ENCODE results near the gene FAM171A2. TPM values are rescaled to one million over a fixed set of nuclear protein-coding genes. Genes with fewer than 3 reads are reported as not detected.

FAM171A2 gene
- total RNA-seq, 1 experiment from 2014 or later, result 7.6 TPM

DNA sequence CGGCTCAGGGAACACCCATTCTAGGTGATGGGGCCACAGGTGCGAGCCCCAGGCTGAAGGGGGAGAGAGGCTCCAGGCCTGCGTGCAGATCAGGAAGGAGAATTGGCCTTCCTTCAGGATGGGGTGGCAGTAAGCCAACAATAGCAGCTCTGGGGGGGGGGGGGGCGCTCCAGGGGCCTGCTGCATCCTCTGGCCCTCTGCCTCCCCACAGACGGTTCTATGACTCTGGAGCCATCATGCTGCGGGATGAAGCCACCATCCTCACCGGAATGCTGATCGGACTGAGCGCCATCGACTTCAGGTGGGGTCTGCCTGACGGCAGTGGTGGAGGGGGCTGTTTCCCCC, 49.2 kb downstream of the FAM171A2 start:
- peak overlapping the region; percentile 42 to 50 for H3K4me3 ChIP-seq (ENCODE audit: low read depth in 2 of 2, low read length in 2 of 2)
- in situ Hi-C loops (cut with HindIII; ENCODE audit: low pct_unique_long_range_greater_than_20kb, low sequenced_read_pairs), result no loop called here

DNA sequence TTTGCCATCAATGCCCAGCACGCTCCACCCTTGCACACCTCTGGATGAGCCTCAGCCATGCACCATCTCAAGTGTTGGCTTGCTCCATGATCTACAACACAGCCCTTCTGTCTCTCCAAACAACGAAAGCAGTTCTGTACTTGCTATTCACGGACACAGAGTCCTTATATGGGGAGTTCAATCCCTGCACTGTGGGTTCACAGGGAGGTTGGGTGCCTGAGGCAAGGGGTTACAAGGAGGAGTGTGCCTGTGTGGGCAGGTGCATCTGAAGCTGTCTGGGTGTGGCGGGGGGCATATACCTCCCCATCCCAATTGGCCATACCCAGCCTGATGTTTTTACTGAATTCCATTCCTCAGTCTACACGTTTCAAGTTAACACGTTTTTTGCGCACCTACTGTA, 49.6 kb downstream of the FAM171A2 start:
- Histone ChIP-seq H3K4me3 (ENCODE audit: low read depth in 2 of 2, low read length in 2 of 2) (no peak overlapping the region), H3K9me3 (ENCODE audit: control insufficient read depth, insufficient read depth, low read depth, low read length) (no peaks in the 10 kb centered on the region), H3K27ac (ENCODE audit: low read length) (no peak overlapping the region), H3K36me3 (ENCODE audit: control insufficient read depth, insufficient read depth, low read length) (no peaks in the 10 kb centered on the region), H3K4me1 (ENCODE audit: control insufficient read depth, insufficient read depth, low read length) (no peaks in the 10 kb centered on the region), H3K27me3 (ENCODE audit: control insufficient read depth, insufficient read depth, low read length) (no peaks in the 10 kb centered on the region)
- intact Hi-C loops (cut with micrococcal nuclease; ENCODE audit: unreplicated experiment) (no loop called here), in situ Hi-C loops (cut with HindIII; ENCODE audit: low pct_unique_long_range_greater_than_20kb, low sequenced_read_pairs) (no loop called here)
- ATAC-seq, result no peak
- ChIA-PET CTCF (interaction anchor here (0.6 kb wide), 1 partner anchor 1160 kb away, joined by 3 read pairs; no protein-coding TSS in a partner anchor), POLR2A (interaction anchor here (0.6 kb wide), 1 partner anchor 355 kb away, joined by 3 read pairs; no protein-coding TSS in a partner anchor)
- no peak for TF ChIP-seq SIN3A (IDR thresholded peaks at IDR 0.05; ENCODE audit: borderline replicate concordance, insufficient read depth, low read depth, low read length)
- TF ChIP-seq, protein P1, sequence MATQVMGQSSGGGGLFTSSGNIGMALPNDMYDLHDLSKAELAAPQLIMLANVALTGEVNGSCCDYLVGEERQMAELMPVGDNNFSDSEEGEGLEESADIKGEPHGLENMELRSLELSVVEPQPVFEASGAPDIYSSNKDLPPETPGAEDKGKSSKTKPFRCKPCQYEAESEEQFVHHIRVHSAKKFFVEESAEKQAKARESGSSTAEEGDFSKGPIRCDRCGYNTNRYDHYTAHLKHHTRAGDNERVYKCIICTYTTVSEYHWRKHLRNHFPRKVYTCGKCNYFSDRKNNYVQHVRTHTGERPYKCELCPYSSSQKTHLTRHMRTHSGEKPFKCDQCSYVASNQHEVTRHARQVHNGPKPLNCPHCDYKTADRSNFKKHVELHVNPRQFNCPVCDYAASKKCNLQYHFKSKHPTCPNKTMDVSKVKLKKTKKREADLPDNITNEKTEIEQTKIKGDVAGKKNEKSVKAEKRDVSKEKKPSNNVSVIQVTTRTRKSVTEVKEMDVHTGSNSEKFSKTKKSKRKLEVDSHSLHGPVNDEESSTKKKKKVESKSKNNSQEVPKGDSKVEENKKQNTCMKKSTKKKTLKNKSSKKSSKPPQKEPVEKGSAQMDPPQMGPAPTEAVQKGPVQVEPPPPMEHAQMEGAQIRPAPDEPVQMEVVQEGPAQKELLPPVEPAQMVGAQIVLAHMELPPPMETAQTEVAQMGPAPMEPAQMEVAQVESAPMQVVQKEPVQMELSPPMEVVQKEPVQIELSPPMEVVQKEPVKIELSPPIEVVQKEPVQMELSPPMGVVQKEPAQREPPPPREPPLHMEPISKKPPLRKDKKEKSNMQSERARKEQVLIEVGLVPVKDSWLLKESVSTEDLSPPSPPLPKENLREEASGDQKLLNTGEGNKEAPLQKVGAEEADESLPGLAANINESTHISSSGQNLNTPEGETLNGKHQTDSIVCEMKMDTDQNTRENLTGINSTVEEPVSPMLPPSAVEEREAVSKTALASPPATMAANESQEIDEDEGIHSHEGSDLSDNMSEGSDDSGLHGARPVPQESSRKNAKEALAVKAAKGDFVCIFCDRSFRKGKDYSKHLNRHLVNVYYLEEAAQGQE (IDR thresholded peaks at IDR 0.05; ENCODE audit: insufficient read depth in 1 of 2, low read depth in 2 of 2, low read length in 1 of 2), result no peak
- no peak for TF ChIP-seq TCF7L2 (IDR thresholded peaks at IDR 0.05; ENCODE audit: low read depth, low read length)
- TF ChIP-seq, protein P2, sequence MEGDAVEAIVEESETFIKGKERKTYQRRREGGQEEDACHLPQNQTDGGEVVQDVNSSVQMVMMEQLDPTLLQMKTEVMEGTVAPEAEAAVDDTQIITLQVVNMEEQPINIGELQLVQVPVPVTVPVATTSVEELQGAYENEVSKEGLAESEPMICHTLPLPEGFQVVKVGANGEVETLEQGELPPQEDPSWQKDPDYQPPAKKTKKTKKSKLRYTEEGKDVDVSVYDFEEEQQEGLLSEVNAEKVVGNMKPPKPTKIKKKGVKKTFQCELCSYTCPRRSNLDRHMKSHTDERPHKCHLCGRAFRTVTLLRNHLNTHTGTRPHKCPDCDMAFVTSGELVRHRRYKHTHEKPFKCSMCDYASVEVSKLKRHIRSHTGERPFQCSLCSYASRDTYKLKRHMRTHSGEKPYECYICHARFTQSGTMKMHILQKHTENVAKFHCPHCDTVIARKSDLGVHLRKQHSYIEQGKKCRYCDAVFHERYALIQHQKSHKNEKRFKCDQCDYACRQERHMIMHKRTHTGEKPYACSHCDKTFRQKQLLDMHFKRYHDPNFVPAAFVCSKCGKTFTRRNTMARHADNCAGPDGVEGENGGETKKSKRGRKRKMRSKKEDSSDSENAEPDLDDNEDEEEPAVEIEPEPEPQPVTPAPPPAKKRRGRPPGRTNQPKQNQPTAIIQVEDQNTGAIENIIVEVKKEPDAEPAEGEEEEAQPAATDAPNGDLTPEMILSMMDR (IDR thresholded peaks at IDR 0.05), result no peak
- no peak for TF ChIP-seq POLR2AphosphoS5 (IDR thresholded peaks at IDR 0.05; ENCODE audit: low read depth, low read length)
- no peak for DNase-seq (ENCODE audit: low read depth, low spot score)
- BruUV-seq (replicated peaks), result TSS peak; percentile 59

More for the DNA sequence above, 49.2 kb downstream of the FAM171A2 start:
- Histone ChIP-seq H3K4me1 (ENCODE audit: control insufficient read depth, insufficient read depth, low read length) (no peaks in the 10 kb centered on the region), H3K27ac (ENCODE audit: low read length) (no peak overlapping the region), H3K36me3 (ENCODE audit: control insufficient read depth, insufficient read depth, low read length) (no peaks in the 10 kb centered on the region), H3K9me3 (ENCODE audit: control insufficient read depth, insufficient read depth, low read depth, low read length) (no peaks in the 10 kb centered on the region), H3K27me3 (ENCODE audit: control insufficient read depth, insufficient read depth, low read length) (no peaks in the 10 kb centered on the region)
- POLR2A ChIA-PET, result interaction anchor here (0.6 kb wide), 2 partner anchors 38 to 355 kb away, joined by 3 to 18 read pairs; no protein-coding TSS in a partner anchor
- CTCF ChIA-PET, result interaction anchor here (0.6 kb wide), 2 partner anchors 208 to 1161 kb away, joined by 3 read pairs; no protein-coding TSS in a partner anchor
- no peak for ATAC-seq
- BruUV-seq (replicated peaks), result no TSS peak
- no peak for DNase-seq (ENCODE audit: low read depth, low spot score)
- intact Hi-C loops (cut with micrococcal nuclease; ENCODE audit: unreplicated experiment), result no loop called here
- TF ChIP-seq, protein P1 (IDR thresholded peaks at IDR 0.05; ENCODE audit: insufficient read depth in 1 of 2, low read depth in 2 of 2, low read length in 1 of 2), result no peak
